HG03432 (cell line): ENCODE measurements around the gene ST3GAL2.
A peak's percentile ranks its signal among the peaks of the same experiment; 100 is the strongest.
"Not testable (repeated sequence)": the region's sequence is repeated elsewhere in the genome, so short reads cannot be mapped to it uniquely, and the experiment has no call there.

ENCODE experiments used
- ATAC-seq: cut with Tn5 transposase; IDR thresholded peaks from one replicate; pipeline ENCODE4 v1.9.1; 2021; ENCODE audit warnings: mild to moderate bottlenecking, moderate library complexity; ENCODE audit not compliant: unreplicated experiment

ST3GAL2 gene

DNA sequence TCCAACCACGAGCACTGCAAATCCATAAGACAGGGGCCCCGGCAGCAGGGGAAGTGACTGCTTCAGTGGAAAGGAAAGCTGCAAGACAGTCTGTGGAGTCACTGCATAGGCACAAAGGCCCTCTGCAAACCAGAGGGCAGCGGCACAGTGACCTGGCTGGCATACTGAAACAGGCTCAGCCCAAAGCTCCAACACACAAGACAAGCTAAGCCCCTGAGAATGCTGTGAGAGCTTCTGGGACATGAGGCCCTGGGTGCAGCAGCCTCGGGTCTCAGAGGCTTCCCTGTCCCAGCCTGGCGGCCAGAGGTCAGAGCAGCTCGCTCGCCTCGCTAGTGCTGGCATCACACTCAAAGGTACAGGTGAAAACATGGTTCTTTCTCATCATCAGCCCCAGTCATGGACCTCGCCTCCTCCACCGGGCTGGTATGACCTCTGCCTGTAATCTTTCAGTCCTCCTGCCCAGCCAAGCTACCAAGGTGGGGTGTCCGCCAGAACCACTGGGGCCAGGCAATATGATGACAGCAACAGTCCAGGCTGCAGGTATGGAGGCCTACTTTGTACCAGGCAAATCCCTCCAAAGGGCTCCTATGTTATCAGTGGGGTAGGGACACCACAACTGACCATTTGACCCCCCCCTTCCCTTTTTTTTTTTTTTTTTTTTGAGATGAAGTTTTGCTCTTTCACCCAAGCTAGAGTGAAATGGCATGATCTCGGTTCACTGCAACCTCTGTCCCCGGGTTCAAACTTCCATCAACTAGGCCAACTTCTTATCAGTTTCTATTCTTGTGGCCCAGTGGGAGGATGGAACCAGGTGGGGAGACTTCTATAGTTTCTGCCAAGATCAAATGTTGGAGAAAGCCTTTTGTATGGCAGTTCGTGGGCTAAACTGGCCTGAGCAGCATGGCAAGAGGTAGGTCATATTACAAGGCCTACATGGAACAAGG, 19.2 kb downstream of the ST3GAL2 start:
- ATAC-seq, result no peak

- ATAC-seq, result no peak
These were observed 19.9 kb downstream of the ST3GAL2 start for GRCh38 chr16:70418993-70419318.

DNA sequence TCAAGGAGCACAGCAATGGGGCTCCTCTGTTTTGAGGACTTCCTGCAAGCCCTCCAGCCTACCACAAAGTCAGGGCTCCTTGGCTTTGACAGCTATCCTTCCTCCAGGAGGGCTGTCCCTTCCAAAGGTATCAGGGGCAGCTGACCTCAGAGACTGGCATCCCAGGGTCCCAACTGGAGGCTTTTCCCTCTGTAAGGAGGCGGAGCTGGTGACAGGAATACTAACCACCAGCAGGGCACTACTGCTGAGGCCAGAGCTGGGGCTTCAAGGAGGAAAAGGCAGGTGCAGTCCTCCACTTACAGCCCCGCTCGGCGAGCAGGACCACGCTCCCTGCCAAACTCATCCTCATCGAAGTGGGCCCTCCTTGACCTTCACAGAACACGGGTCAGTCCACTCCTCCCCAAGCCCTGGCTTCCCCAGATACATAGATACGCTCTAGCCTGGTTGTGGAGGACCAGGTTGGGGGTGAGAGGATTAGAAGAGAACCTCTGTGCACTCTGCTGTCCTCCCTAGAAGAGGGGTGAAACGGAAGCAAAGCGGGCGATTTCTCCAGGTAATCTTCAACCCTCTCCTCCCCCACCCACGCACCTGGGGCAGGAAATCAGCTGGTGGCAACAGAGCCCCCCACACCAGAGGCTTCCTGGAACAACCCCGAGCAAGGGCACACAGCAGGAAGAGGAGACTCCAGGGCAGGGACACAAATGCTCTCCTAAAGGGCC, 20.5 kb downstream of the ST3GAL2 start:
- no peak for ATAC-seq

- no peak for ATAC-seq
These were observed 21.2 kb downstream of the ST3GAL2 start for GRCh38 chr16:70417661-70418060.

- ATAC-seq, result peak; percentile 86
These were observed 21.9 kb downstream of the ST3GAL2 start for GRCh38 chr16:70416748-70417616.

GRCh38 chr16:70413572-70413971, 25.3 kb downstream of the ST3GAL2 start:
- not testable (repeated sequence) for ATAC-seq

GRCh38 chr16:70412385-70412784, 26.5 kb downstream of the ST3GAL2 start:
- no peak for ATAC-seq

GRCh38 chr16:70410734-70411133, 28.2 kb downstream of the ST3GAL2 start:
- no peak for ATAC-seq

GRCh38 chr16:70407811-70408274, 31.1 kb downstream of the ST3GAL2 start:
- no peak for ATAC-seq

- ATAC-seq, result peak; percentile 21
These were observed 32.8 kb downstream of the ST3GAL2 start for GRCh38 chr16:70406104-70406503.

GRCh38 chr16:70402916-70403659, 35.8 kb downstream of the ST3GAL2 start:
- ATAC-seq, result no peak

DNA sequence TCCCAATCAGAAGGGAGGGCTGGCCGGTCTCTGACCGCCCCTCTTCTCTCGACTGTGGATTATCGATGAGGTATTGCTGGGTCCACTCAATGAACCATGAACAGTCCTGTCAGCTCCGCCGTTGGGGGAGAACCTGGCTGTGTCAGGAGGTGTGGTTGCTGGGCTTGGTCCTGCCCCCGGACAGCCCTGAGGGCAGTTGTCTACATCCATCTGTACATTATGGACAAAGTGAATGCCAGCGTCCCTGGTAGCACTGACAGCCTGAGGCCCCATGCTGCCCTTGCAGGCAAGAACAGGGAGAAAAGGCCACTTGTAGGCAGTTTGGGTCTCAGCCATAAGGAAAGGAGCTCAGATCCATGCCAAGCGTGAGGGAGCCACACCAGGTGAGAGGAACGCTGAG, 38.9 kb downstream of the ST3GAL2 start:
- no peak for ATAC-seq

DNA sequence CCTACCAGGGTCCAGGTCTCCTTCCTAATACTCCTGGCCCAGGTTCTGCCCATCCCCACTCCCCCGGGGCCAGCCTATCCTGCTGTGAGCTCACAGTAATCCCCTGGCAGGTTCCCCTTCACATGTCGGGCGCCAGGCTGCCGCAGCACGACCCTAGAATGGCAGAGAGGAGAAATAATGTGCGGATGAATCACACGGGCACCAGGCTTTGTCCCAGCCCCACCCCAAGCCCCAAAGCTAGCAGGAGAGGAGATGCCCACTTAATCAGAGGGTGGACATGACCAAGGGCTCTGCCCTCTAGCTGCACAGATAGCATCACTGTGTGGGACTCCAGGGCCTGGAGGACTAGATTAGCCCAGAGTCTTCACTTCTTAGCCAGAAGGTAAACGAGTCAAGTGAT, 39.5 kb downstream of the ST3GAL2 start:
- no peak for ATAC-seq

- ATAC-seq, result no peak
These were observed 40.6 kb downstream of the ST3GAL2 start for GRCh38 chr16:70398177-70398743.

DNA sequence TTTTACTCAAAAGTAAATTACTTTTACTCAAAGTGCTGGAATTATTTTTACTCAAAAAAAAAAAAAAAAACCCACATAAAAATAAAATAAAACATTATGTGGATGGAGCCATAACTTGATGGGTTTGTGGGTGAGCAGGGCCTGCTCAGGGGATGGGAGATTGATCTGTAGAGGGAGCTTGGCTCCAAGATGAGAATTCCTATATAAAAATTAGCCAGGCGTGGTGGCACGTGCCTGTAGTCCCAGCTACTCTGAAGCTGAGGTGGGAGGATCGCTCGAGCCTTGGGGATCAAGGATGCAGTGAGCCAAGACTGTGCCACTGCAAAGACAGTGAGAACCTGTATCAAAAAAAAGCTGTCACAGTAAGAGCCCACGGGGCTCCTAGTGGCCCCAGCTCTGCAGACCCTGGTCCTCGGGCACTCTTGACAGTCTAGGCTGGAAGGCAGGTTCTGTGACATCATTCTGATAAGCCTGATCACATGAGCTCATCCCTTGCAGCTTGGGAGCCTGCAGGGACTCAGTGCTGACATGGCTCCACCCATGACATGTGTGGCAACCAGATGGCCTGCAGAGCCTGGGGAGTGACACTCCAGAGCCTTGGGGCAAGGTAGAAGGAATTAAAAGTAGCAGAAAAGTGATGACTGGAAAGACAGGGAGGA, 42.5 kb downstream of the ST3GAL2 start:
- ATAC-seq, result no peak

DNA sequence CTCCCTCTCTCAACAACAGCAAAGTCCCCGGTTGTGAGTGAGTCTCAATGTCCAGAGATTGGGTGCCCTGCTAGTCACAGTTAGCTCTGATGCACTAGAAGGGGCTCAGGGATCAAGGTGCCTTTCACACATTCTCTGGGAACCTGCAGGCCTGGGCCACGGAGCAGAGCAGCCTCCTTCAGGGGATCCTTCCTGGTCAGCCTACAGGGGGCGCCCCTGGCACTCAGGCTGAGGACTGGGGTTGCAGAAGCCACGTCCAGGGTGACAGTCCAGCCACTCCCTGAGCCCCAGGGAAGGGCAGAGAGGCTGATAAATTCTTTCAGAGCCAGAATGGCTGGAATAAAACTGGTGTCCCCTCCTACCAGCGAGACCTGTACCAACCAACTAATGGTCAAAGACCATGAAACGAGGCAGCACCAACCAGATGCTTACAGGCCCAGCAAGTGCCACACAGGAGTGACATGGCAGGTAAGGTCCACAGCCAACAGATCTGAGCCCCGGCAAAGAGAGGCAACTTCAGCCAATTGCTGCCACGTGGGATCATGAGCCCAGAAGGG, 43.5 kb downstream of the ST3GAL2 start:
- ATAC-seq, result no peak

DNA sequence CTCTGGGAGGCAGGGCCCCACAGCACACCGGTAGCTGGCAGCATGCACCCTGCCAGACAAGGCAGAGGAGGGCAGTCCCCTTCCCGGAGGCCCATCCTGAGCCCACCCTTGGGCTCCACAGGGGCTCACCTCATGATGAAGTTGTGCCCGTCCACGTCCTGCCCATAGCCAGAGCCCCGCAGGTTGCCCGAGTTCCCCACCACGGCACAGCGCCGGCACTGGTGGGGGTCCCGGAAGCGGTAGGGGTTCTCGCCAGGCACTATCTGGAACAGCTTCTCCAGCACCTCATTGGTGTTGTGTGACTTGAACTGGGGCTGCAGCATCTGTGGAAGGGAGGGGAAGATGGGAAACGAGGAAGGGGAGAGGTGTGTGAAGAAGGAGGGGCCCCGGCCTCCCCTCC, 44.0 kb downstream of the ST3GAL2 start:
- no peak for ATAC-seq

- no peak for ATAC-seq
These were observed 45.2 kb downstream of the ST3GAL2 start for GRCh38 chr16:70393662-70394061.

GRCh38 chr16:70392606-70393005, 46.3 kb downstream of the ST3GAL2 start:
- ATAC-seq, result no peak
